Suppressor macrophage (primary cell): ENCODE results near the gene HS2ST1.

ENCODE experiments used
- DNase-seq, 4 experiments: peaks; one replicate each; pipeline ENCODE4 v3.0.0-alpha.2; 2020 to 2022

Gene HS2ST1

GRCh38 chr1:87074001-87074795 is 159.8 kb downstream of the HS2ST1 start:
- no peak for DNase-seq

- no peak for DNase-seq
Measured at GRCh38 chr1:87077959-87078639, 163.7 kb downstream of the HS2ST1 start.

GRCh38 chr1:87084244-87084836 is 169.9 kb downstream of the HS2ST1 start:
- peak in 2 of 4 experiments; percentile 64 to 80 for DNase-seq

GRCh38 chr1:87086120-87086519 is 171.7 kb downstream of the HS2ST1 start:
- no peak for DNase-seq

GRCh38 chr1:87089070-87089736 is 174.8 kb downstream of the HS2ST1 start:
- no peak for DNase-seq

GRCh38 chr1:87089823-87090222 is 175.4 kb downstream of the HS2ST1 start:
- no peak for DNase-seq

GRCh38 chr1:87091425-87091824 is 177.0 kb downstream of the HS2ST1 start:
- DNase-seq: peak in 2 of 4 experiments; percentile 17 to 25

GRCh38 chr1:87092846-87093245 is 178.4 kb downstream of the HS2ST1 start:
- no peak for DNase-seq

GRCh38 chr1:87093286-87093685 is 178.9 kb downstream of the HS2ST1 start:
- no peak for DNase-seq

GRCh38 chr1:87094238-87094637 is 179.8 kb downstream of the HS2ST1 start:
- DNase-seq: no peak

GRCh38 chr1:87100271-87100670 is 185.8 kb downstream of the HS2ST1 start:
- DNase-seq: no peak

GRCh38 chr1:87103074-87103473 is 188.6 kb downstream of the HS2ST1 start:
- DNase-seq: no peak

GRCh38 chr1:87104140-87104539 is 189.7 kb downstream of the HS2ST1 start:
- DNase-seq: no peak

- no peak for DNase-seq
Measured at GRCh38 chr1:87104945-87105344, 190.5 kb downstream of the HS2ST1 start.

- no peak for DNase-seq
Measured at GRCh38 chr1:87106144-87106543, 191.7 kb downstream of the HS2ST1 start.

GRCh38 chr1:87106867-87107266 is 192.4 kb downstream of the HS2ST1 start:
- DNase-seq: no peak

- no peak for DNase-seq
Measured at GRCh38 chr1:87108228-87108627, 193.8 kb downstream of the HS2ST1 start.

GRCh38 chr1:87108814-87109411 is 194.5 kb downstream of the HS2ST1 start:
- no peak for DNase-seq

- no peak for DNase-seq
Measured at GRCh38 chr1:87111659-87112371, 197.4 kb downstream of the HS2ST1 start.

GRCh38 chr1:87113313-87113712 is 198.9 kb downstream of the HS2ST1 start:
- DNase-seq: no peak

GRCh38 chr1:87115317-87115890 is 201.0 kb downstream of the HS2ST1 start:
- no peak for DNase-seq

- DNase-seq: no peak
Measured at GRCh38 chr1:87115891-87116290, 201.5 kb downstream of the HS2ST1 start.
